ENCODE results near the gene FARSA.
"Not testable (repeated sequence)": the region's sequence is repeated elsewhere in the genome, so short reads cannot be mapped to it uniquely, and the experiment has no call there.

GRCh38 chr19:12957389-12957952 is 24.0 kb upstream of the FARSA start:
- not testable (repeated sequence) for TF ChIP-seq CTCF (IDR thresholded peaks at IDR 0.05; ENCODE audit: extremely low read depth in 1 of 2, insufficient read depth in 1 of 2, low read depth in 1 of 2, low read length in 2 of 2); POLR2A (IDR thresholded peaks at IDR 0.05; ENCODE audit: low read depth, low read length)

All from endothelial cell of umbilical vein (primary cell).